OCI-LY1 (cell line): ENCODE data around the gene BIK.

Source experiments
- EZH2 ChIP-seq: fragments of 200-600 bp; sonication (generic), shearing (Covaris generic); IDR thresholded peaks from 2 replicates; pipeline ENCODE4 v1.8.0; 2017; ENCODE audit warnings: borderline replicate concordance, mixed run types, mild to moderate bottlenecking, antibody characterized with exemption, low read length, moderate library complexity, mixed read lengths
- TF ChIP-seq, protein P1 (sequence below): fragments of 200-600 bp; sonication (generic), shearing (Covaris generic); IDR thresholded peaks from 2 replicates; pipeline ENCODE4 v1.5.1; 2017; ENCODE audit warnings: mild to moderate bottlenecking, antibody characterized with exemption, low read length, moderate library complexity, mixed read lengths

DNA sequence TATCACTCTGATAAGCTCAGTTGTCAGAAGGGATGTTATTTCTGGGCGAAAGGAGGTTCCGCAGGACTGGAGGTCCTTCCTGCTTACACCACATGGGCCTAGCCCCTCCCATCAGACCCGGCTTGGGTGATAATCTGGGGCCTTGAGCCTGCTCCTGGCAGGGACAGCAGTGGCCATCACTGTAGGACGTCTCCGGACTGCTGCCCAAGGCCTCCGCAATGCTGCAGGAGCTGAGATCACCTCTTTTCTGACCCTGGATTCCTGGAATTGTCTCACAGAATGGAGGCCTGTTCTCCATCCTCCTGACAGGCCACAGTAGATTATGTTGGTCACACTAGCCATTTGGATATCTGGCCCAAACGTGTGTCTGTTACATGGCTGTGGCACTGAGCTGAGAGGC, 9.2 kb upstream of the BIK start:
- TF ChIP-seq, protein P1, sequence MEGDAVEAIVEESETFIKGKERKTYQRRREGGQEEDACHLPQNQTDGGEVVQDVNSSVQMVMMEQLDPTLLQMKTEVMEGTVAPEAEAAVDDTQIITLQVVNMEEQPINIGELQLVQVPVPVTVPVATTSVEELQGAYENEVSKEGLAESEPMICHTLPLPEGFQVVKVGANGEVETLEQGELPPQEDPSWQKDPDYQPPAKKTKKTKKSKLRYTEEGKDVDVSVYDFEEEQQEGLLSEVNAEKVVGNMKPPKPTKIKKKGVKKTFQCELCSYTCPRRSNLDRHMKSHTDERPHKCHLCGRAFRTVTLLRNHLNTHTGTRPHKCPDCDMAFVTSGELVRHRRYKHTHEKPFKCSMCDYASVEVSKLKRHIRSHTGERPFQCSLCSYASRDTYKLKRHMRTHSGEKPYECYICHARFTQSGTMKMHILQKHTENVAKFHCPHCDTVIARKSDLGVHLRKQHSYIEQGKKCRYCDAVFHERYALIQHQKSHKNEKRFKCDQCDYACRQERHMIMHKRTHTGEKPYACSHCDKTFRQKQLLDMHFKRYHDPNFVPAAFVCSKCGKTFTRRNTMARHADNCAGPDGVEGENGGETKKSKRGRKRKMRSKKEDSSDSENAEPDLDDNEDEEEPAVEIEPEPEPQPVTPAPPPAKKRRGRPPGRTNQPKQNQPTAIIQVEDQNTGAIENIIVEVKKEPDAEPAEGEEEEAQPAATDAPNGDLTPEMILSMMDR: no peak
- no peak for TF ChIP-seq EZH2
